Caki2 (cell line): ENCODE measurements around the gene URB1. TPM values are rescaled to one million over a fixed set of nuclear protein-coding genes. Genes with fewer than 3 reads are reported as not detected.
A peak's percentile ranks its signal among the peaks of the same experiment; 100 is the strongest.
"Not testable (repeated sequence)": the region's sequence is repeated elsewhere in the genome, so short reads cannot be mapped to it uniquely, and the experiment has no call there.

Experiments used
- DNase-seq: peaks from one replicate; pipeline ENCODE4 v3.0.0-alpha.2; 2015; ENCODE audit warnings: low read depth
- in situ Hi-C: cut with HindIII; loops from 2 replicates; pipeline ENCODE4 v1.10.0; 2016; ENCODE audit warnings: low sequenced_read_pairs, low pct_unique_long_range_greater_than_20kb, mixed read lengths
- total RNA-seq: library from RNA; depleted of rRNA; stranded (reverse); fragments of >200 nt; shearing (Covaris generic); gene quantifications from 2 replicates; pipeline ENCODE4 v1.2.3, GENCODE V29; 2014; ENCODE audit warnings: low replicate concordance

Gene URB1
- total RNA-seq, 1 experiment from 2014 or later = 9.6 TPM

- in situ Hi-C loops = no loop called here
- peak; percentile 12 for DNase-seq
Observed at GRCh38 chr21:32413015-32413504, 20.2 kb upstream of the URB1 start.

DNA sequence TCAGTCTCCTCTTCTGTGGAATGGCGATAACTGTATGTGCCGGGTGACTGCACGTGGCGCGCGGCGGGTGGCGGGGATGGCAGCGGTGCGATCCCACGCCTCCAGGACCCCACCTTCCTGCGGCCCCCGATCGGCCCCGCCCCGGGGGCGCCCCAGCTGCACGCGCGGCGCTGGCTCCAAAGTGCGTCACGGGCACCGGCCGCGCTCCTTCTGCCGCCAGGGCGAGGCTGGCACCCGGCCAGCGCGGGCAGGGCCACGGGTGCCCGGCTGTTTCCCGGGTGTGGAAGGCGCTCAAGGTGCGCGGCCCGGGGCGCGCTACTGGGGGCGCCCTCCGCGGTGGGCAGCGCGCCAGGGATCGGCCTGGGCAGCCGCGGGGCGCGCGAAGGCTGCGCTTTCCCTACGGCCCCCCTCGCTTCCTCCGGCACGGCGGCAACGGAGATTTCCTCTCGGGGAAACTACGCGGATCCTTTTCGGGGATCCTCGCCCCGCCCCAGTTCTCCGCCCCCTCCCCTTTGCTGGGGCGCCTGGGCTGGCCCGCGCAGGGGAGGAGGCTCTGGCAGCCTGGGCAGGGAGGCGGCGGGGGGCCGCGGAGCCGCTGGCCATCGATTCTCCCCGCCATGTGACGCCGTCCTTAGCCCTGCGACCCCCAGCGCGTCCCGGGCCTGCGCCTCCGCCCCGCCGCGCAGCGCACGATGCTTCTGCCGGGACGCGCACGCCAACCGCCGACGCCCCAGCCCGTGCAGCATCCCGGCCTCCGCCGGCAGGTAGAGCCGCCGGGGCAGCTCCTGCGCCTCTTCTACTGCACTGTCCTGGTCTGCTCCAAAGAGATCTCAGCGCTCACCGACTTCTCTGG, 19.6 kb upstream of the URB1 start, which contains the start of gene EVA1C:
EVA1C (plus strand) TSS at position 545 of the 853 bp plus-strand sequence; CDS start at position 693, 148 bp downstream.
- DNase-seq = peak; percentile 11
- in situ Hi-C loops = no loop called here

DNA sequence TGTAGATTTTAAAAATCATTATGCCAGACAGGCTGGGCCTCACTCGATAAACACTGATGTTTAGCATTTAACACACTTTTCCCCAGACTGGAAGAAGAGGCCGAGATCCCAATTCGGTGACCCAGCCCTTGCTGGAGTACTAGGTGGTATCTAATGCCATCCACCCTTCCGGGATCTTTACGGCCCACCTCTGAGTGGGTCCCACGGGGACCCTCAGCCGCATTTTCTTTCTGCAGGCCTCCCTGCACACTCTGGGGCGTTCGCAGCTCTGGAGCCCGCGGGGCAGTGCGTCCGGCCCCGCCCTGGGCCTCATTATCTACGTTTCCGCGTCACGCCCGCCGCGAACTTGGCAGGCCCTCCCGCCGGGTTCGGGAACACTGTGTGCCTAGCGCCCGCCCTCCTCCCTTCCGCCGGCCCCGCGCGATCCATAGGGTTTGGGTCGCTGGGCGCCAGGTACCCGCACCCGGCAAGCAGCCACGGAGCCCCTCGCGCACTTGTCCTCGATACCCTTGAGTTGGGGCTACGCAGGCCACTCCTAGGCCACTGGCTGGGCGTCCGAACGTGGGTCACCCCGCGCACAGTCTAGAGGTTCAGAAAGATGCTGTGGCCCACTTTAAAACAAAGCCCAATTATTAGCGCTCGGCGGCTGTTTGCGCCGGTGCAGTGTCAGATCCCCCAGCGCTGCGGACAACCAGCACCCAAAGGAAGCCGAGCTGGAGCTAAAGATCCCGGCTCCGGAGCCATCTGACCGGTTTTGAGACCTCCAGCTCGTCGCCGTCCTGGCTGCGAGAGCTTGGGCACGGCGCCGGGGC, 18.7 kb upstream of the URB1 start:
- in situ Hi-C loops = no loop called here
- peak; percentile 4 for DNase-seq

DNA sequence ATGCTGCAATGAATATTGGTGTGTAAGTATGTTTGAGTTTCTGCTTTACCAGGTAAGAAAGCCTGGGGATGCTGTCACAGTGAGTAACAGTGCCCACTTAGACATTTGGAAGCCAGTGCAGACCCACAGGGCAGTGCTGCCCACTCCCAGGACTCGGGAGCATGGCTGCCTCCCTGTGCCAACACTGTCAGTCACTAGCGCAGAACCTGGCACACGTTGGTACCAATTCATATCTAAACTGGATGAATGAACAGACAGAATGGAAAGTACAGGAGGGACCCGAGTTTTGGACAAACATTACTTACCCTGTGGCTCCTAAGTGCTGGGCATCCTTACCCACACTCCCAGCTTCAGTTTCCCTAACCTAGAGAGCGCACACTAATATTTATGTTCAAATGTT, 18.1 kb upstream of the URB1 start:
- DNase-seq = no peak
- in situ Hi-C loops = no loop called here

DNA sequence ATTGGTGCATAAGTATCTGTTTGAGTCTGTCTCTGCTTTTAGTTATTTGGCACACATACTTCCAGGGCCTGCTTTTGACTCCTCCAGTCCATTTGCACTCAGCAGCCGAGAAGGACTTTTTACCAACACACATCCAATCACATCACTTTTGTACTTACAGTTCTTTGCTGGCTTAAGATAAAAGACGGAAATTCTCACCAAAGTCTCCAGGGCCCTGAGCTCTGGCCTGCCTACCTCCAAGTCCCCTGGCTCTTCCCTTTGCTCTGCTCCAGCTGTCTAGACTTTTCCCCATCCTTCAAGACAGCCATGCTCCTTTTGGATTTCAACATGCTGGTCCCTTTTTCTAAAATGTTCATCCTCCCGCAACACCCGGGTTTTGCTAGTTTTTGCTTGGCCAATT, 17.5 kb upstream of the URB1 start:
- in situ Hi-C loops = no loop called here
- no peak for DNase-seq

DNA sequence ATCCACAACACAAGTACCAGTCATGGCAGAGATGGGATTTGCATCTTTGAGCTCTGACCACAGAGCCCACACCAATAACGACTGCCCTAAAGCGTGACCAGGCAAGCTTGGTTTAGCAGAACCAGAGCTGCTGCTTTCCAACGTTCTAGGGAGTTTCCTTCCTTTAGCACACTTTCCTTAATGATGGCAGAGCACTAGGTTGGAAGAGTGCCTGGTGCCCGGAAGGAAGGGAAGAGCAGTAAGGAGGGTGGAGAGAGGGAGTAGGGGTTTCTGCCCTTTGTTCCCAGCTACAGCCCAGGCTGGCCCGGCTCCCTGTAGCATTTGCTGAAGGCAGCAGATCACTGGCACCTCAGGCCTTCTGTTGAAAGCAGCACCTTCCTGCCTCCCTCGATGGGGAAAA, 13.6 kb upstream of the URB1 start:
- in situ Hi-C loops = no loop called here
- no peak for DNase-seq

DNA sequence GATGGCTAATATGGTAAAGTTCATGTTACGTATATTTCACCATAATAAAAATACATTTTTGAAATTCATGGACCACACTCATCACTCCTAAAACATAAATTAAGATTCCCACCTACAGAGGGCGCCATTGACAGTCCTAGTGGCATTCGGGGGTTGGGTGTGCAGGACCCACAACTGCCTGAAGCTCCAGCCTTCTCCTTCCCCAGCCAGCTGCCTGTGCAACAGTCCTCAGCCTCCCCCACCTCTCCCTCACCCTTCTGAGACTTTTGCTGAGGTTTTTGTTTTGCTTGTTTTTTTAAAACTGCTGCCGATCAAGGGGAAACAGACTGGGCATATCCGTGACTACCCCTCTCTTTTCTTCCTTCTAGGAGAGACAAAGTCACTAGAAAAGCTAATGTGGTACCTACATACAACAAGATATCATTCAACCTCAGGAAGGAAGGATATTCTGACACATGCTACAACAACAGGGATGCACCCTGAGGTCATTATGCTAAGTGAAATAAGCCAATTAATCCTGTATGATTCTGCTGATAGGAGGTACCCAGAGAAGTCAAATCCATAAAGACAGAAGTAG, 10.5 kb upstream of the URB1 start:
- DNase-seq = peak; percentile 30
- in situ Hi-C loops = no loop called here

DNA sequence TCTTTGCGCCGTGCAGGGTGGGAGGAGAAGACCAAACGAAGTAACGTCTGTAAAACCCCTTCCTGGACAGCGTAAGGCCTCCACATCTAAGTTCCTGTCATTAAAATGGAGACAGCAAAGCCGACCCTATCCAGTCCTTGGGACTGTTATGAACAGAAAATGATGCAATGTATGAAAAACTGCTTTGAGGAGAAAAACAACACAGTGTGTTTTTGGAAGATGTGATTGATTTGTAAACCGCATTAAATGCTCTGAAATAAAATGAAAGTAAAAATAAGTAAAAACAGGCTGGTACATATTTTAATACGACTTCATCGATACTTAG, 827 bp upstream of the URB1 start:
- no peak for DNase-seq
- in situ Hi-C loops = no loop called here

- peak; percentile 4 for DNase-seq
- in situ Hi-C loops = no loop called here
Observed at GRCh38 chr21:32392299-32392879, 423 bp downstream of the URB1 start.

- no peak for DNase-seq
- in situ Hi-C loops = no loop called here
Observed at GRCh38 chr21:32391755-32392154, 1.1 kb downstream of the URB1 start.

- DNase-seq, in situ Hi-C loops: not testable (repeated sequence)
Observed at GRCh38 chr21:32390537-32391224, 2.1 kb downstream of the URB1 start.

DNA sequence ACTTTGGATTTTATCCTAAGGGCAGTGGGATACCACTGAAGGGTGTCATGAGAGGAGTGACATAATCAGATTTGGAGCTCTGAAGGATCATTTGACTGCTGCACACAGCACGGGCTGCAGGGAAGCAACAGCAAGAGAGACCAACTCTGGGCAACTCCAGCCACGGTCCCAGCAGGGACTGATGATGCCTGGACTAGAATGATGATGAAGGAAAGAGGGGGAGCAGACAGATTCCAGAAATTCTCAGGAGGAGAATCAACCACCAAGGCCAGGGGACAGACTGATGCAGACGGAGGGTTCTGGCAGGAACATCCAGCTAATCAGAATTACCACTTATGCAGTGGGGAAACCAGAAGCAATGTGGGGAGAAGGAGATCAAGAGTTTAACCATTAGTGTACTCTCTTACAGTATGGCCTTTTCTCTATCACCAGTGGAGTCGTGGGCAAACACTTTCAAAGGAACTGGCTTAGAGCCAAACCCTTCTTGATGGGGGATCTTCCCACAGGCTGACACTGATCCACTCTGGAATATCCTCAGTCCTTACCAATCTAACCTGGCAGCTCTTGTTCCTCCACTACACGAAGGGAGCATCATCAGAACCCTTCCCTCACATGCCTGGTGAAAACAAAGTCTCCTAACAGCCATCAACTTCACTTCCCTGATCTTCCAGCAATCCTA, 3.3 kb downstream of the URB1 start:
- in situ Hi-C loops = no loop called here
- DNase-seq = no peak

DNA sequence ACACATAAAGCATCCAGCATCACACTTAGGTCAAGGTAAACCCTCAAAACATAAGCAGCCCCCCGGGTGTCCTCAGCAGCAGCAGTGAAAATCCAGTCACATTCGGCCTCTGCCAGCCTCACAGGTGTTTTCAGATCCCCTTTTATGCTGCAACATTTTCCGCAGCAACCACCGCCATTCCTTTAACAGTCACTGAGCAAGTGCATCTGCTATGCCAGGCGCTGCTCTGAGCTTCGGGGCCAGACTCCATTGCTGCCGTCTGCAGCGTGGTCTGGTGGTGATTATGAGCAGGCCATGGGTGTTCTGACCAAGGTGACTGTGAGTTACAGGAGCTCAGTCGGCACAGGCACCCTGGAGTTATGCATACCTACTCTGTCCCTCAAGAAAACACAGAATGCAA, 4.5 kb downstream of the URB1 start:
- in situ Hi-C loops = no loop called here
- DNase-seq = no peak

- DNase-seq = no peak
Observed at GRCh38 chr21:32387151-32387550, 5.7 kb downstream of the URB1 start.

DNA sequence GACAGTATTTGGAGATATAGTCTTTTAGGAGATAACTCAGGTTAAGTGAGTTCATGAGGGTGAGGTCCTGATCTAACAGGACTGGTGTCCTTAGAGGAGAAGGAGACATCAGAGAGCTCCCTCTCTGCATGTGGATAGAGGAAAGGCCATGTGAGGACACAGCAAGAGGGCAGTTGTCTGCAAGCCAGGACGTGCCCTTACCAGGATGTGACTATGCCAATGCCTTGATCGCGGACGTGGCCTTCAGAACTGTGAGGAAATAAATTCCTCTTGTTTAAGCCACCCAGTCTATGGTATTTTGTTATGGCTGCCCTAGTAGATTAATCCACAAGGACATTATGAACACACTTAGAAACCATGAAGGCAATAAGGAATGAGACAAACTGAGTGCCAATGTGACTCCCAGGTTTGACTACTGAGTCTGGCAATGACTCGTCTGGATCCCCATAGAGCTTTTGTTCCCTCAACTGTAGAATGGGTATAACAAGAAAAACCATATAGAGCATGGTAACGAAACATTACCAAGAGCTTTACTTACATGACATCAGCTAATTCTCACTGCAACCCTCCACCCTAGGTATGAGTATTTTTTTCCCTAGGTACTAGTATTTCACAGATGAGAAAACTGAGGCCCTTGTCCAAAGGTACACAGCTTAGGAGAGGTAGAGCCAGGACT, 6.5 kb downstream of the URB1 start:
- DNase-seq = no peak
- in situ Hi-C loops = no loop called here

More at GRCh38 chr21:32387151-32387550, 5.7 kb downstream of the URB1 start:
- in situ Hi-C loops = no loop called here

DNA sequence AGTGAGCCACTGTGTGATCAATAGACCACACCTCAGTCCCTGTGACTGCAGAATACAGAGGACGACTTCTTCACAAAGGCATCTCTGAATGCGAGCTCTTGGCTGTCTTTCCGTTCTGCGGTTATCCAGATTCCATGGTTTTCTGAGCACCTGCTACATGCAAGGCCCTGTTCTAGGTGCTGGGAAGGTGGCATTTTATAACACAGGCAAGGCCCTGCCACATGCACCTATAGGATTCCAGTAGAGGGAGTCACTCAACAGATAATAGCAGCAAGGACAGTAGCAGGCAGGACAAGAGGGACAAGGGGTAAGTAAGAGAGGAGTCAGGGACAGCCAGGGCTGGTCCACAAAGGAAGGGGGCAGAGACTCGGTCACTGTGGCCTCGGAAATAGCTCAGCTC, 9.0 kb downstream of the URB1 start:
- DNase-seq = no peak
- in situ Hi-C loops = no loop called here

- in situ Hi-C loops = no loop called here
- DNase-seq = no peak
Observed at GRCh38 chr21:32382108-32382644, 10.6 kb downstream of the URB1 start.
